ENCODE data around the gene FXN. TPM values are rescaled to one million over a fixed set of nuclear protein-coding genes. Genes with fewer than 3 reads are reported as not detected.
A peak's percentile ranks its signal among the peaks of the same experiment; 100 is the strongest.
"Not testable (repeated sequence)": the region's sequence is repeated elsewhere in the genome, so short reads cannot be mapped to it uniquely, and the experiment has no call there.

FXN gene
- total RNA-seq = 10 to 100 TPM in 2 of 6 donors, 1 to 10 TPM in 4; 1.8 to 16.5 (median 9.0) TPM

DNA sequence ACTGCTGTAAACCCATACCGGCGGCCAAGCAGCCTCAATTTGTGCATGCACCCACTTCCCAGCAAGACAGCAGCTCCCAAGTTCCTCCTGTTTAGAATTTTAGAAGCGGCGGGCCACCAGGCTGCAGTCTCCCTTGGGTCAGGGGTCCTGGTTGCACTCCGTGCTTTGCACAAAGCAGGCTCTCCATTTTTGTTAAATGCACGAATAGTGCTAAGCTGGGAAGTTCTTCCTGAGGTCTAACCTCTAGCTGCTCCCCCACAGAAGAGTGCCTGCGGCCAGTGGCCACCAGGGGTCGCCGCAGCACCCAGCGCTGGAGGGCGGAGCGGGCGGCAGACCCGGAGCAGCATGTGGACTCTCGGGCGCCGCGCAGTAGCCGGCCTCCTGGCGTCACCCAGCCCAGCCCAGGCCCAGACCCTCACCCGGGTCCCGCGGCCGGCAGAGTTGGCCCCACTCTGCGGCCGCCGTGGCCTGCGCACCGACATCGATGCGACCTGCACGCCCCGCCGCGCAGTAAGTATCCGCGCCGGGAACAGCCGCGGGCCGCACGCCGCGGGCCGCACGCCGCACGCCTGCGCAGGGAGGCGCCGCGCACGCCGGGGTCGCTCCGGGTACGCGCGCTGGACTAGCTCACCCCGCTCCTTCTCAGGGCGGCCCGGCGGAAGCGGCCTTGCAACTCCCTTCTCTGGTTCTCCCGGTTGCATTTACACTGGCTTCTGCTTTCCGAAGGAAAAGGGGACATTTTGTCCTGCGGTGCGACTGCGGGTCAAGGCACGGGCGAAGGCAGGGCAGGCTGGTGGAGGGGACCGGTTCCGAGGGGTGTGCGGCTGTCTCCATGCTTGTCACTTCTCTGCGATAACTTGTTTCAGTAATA, at the start of gene FXN:
FXN (plus strand) TSS at position 315 of the 871 bp plus-strand sequence; CDS start at position 346, 31 bp downstream.
- peak; percentile 93 to 98 for ATAC-seq (ENCODE audit: low FRiP score in 2 of 2)
- TF ChIP-seq, protein P1, sequence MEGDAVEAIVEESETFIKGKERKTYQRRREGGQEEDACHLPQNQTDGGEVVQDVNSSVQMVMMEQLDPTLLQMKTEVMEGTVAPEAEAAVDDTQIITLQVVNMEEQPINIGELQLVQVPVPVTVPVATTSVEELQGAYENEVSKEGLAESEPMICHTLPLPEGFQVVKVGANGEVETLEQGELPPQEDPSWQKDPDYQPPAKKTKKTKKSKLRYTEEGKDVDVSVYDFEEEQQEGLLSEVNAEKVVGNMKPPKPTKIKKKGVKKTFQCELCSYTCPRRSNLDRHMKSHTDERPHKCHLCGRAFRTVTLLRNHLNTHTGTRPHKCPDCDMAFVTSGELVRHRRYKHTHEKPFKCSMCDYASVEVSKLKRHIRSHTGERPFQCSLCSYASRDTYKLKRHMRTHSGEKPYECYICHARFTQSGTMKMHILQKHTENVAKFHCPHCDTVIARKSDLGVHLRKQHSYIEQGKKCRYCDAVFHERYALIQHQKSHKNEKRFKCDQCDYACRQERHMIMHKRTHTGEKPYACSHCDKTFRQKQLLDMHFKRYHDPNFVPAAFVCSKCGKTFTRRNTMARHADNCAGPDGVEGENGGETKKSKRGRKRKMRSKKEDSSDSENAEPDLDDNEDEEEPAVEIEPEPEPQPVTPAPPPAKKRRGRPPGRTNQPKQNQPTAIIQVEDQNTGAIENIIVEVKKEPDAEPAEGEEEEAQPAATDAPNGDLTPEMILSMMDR (IDR thresholded peaks at IDR 0.05) = peak; percentile 96 to 98 (median 98)
- TF ChIP-seq POLR2A (IDR thresholded peaks at IDR 0.05) (peak in 2 of 4 donors; percentile 52 to 60), POLR2AphosphoS5 (IDR thresholded peaks at IDR 0.05) (no peak)

DNA sequence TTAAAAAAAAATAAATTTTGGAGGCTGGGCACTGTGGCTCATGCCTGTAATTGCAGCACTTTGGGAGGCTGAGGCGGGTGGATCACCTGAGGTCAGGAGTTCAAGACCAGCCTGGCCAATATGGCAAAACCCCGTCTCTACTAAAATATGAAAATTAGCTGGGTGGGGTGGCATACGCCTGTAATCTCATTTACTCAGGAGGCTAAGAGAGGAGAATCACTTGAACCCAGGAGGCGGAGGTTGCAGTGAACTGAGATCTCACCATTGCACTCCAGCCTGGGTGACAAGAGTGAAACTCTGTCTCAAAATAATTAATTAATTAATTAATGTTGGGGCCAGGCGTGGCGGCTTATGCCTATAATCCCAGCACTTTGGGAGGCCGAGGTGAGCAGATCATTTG, 48.6 kb upstream of the FXN start:
- H3K4me3 ChIP-seq; DNase-seq; ATAC-seq (ENCODE audit: low FRiP score in 2 of 2); H3K36me3 ChIP-seq; H3K4me1 ChIP-seq; H3K27ac ChIP-seq; H3K27me3 ChIP-seq; H3K9me3 ChIP-seq: not testable (repeated sequence)
- 97 to 98% methylated on average over 7 of the region's 7 CpGs for WGBS, 2 donors

More for the DNA sequence above, at the start of gene FXN:
- peak; percentile 88 to 97 for DNase-seq
- H3K27me3 ChIP-seq = no peaks in the 10 kb centered on the region
- peak within 1 kb of the TSS; percentile 70 to 88 (median 84) for H3K27ac ChIP-seq
- WGBS, 2 donors = 1 to 2% methylated on average over 11 to 23 of the region's 75 CpGs
- peaks cover 3 to 14% (median 10%) of the 10 kb centered on the region in 4 donors for H3K4me1 ChIP-seq
- H3K4me3 ChIP-seq = peak within 1 kb of the TSS; percentile 22 to 93 (median 69)
- no peaks in the 10 kb centered on the region for H3K9me3 ChIP-seq
- no peaks in the 10 kb centered on the region for H3K36me3 ChIP-seq

DNA sequence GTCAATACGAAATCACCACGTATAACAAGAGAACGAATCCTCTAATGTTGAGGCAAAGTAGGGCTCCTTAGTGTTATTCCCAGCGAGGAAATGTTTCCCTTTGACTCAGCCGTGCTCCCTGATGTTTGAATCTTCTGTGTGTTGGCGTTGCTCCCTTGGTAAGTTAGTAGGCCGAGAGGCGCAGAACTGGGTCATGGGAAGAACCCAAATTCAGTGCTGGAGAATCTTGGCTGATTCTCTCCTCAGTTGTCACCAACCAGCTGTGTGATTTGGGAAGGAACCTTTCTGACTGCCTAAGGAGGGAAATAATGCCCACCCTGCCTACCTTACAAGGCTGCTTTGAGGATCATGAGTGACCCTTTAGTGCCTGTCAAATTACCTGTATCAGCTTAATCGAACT, 44.1 kb upstream of the FXN start:
- TF ChIP-seq POLR2AphosphoS5 (IDR thresholded peaks at IDR 0.05) (no peak), POLR2A (IDR thresholded peaks at IDR 0.05) (no peak), EP300 (IDR thresholded peaks at IDR 0.05) (no peak)
- TF ChIP-seq, protein P1 (IDR thresholded peaks at IDR 0.05) = no peak
- Histone ChIP-seq H3K27me3 (no peaks in the 10 kb centered on the region), H3K27ac (no peak overlapping the region), H3K9me3 (no peaks in the 10 kb centered on the region), H3K36me3 (peaks cover 0 to 4% (median 0%) of the 10 kb centered on the region in 4 donors), H3K4me3 (no peak overlapping the region), H3K4me1 (no peaks in the 10 kb centered on the region)
- 86 to 91% methylated on average over 9 of the region's 9 CpGs for WGBS, 2 donors
- no peak for ATAC-seq (ENCODE audit: low FRiP score in 2 of 2)
- no peak for DNase-seq

DNA sequence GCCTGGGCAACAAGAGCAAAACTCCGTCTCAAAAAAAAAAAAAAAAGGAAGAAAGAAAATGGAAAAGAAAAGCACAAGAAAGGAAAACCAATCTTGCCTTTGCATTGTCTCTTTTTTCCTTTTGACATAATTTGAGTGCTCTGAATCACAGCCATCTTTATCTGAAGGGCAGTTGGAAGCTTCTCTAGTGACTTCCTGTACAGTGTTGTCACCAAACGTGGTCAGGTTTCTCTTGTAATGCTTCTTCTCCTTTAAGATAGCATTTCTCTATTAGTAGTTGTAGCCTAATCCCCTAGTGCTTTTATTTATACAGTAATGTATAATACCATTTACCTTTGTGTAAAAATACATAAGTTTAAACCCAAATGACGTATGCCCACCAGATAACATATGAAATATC, 39.8 kb upstream of the FXN start:
- 52 to 63% methylated on average over 3 of the region's 3 CpGs for WGBS, 2 donors
- TF ChIP-seq, protein P1 (IDR thresholded peaks at IDR 0.05) = no peak
- no peak for TF ChIP-seq POLR2A (IDR thresholded peaks at IDR 0.05)
- TF ChIP-seq EP300 (IDR thresholded peaks at IDR 0.05) = no peak
- no peak for TF ChIP-seq POLR2AphosphoS5 (IDR thresholded peaks at IDR 0.05)
- Histone ChIP-seq H3K27ac (peak overlapping the region; percentile 27 to 70 (median 39)), H3K4me1 (peaks cover 0 to 16% (median 6%) of the 10 kb centered on the region in 4 donors), H3K36me3 (peaks cover 0 to 4% (median 0%) of the 10 kb centered on the region in 4 donors), H3K9me3 (no peaks in the 10 kb centered on the region), H3K4me3 (no peak overlapping the region), H3K27me3 (no peaks in the 10 kb centered on the region)
- DNase-seq (no peak), ATAC-seq (ENCODE audit: low FRiP score in 2 of 2) (no peak)

DNA sequence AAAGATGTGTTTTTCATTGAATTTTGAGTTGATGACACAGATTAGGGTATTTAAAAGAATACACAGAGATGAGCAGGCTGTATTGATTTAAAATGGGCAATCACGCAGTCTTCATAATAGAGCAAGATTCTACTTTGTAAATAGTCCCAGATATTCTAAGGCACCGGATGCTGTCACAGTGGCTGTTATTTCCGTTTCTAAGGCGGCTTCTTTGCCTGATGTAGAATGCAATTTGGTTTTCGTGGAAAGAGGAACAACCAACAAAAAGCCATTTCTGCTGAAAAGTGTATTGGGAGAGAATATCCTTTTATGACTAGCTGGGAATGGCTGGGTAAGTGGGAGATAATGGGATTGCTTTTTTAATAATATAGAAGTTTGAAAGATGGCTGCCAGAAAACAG, 39.1 kb upstream of the FXN start:
- peak overlapping the region in 1 of 4 donors; percentile 23 for H3K4me3 ChIP-seq
- no peaks in the 10 kb centered on the region for H3K27me3 ChIP-seq
- H3K9me3 ChIP-seq = no peaks in the 10 kb centered on the region
- H3K36me3 ChIP-seq = peaks cover 0 to 2% (median 0%) of the 10 kb centered on the region in 4 donors
- no peak for DNase-seq
- 54 to 61% methylated on average over 5 of the region's 5 CpGs for WGBS, 2 donors
- TF ChIP-seq, protein P1 (IDR thresholded peaks at IDR 0.05) = no peak
- TF ChIP-seq POLR2AphosphoS5 (IDR thresholded peaks at IDR 0.05) (no peak), POLR2A (IDR thresholded peaks at IDR 0.05) (no peak), EP300 (IDR thresholded peaks at IDR 0.05) (no peak)
- H3K27ac ChIP-seq = peak overlapping the region; percentile 31 to 70 (median 48)
- H3K4me1 ChIP-seq = peaks cover 0 to 16% (median 6%) of the 10 kb centered on the region in 4 donors
- ATAC-seq (ENCODE audit: low FRiP score in 2 of 2) = peak in 1 of 2 donors; percentile 54
